ENCODE data around the gene NRL. TPM values are rescaled to one million over a fixed set of nuclear protein-coding genes. Genes with fewer than 3 reads are reported as not detected.
A peak's percentile ranks its signal among the peaks of the same experiment; 100 is the strongest.

NRL gene
- total RNA-seq, 1 donor, result 0.86 TPM

GRCh38 chr14:24116128-24116814 is 1.5 kb upstream of the NRL start:
- H3K4me3 ChIP-seq (ENCODE audit: low read depth, low read length), result no peak overlapping the region
- DNase-seq (ENCODE audit: low read depth), result no peak

DNA sequence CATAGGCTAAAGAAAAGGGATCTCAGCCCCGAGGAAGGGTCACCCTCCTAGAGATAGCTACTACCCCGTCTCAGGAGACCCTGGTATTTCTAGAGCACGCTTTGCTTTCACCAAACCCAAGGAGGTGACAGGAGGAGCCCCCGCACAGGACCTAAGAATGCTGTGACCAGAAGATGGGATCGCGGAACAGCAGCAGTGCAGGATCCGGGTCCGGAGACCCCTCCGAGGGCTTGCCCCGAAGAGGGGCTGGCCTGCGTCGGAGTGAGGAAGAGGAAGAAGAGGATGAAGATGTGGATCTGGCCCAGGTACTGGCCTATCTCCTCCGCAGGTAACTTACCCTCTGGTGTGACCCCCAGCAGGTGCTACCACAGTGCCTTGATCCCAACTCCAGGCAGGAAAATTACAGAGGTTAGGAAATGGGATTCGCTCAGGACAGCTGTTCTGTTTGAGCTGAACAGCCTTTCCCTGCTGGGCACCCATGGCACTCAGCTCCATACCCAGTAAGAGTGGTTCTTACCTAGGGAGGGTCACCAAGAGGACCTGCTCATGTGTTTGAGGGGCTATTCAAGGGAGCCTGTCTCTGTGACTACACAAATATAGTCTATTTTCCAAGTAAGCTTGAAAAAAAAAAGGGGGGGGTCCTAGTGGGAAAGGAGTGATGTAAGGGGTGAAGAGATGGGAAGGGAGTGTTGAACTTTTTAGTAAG is 826 bp upstream of the NRL start:
- TF ChIP-seq CTCF (IDR thresholded peaks at IDR 0.05; ENCODE audit: insufficient read depth, low read depth, low read length), result no peak
- H3K4me3 ChIP-seq (ENCODE audit: low read depth, low read length), result peak overlapping the region; percentile 87
- DNase-seq (ENCODE audit: low read depth), result no peak

More at GRCh38 chr14:24116128-24116814, 1.5 kb upstream of the NRL start:
- TF ChIP-seq CTCF (IDR thresholded peaks at IDR 0.05; ENCODE audit: insufficient read depth, low read depth, low read length), result no peak

DNA sequence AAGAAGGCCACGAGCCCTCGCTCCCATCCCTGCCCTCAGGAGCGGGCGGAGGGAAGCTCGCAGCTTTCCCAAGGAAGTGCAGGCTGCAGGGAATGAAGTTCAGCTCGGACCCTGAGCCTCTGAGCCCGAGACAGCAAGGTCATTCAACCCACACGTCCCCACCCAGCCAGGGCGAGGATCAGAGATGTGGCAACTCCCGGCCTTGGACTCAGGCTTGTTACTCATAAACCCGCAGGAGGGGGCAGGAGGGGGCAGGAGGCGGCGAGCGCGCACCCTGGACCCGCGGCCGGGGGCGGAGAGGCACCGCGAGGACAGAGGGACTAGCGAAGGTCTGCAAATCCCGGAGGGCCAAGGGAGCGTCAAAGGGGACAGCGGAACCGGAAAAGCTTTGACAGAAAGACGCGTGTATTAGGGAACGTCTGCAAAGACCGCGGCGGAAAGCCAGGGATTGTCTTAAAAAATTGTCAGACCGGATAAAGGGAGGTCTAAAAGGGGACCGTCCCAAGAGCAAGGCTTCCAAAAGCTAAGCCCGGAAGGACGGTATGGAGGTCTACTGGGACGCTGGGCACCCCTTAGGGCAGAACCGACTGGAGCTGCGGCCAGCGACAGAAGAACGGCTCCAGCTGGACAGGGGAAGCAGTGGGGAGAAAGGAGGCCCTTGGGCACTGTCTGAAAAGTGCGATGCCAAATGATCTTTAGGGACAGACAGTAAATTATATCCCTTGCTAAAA is 783 bp downstream of the NRL start:
- peak overlapping the region; percentile 87 for H3K4me3 ChIP-seq (ENCODE audit: low read depth, low read length)
- no peak for TF ChIP-seq CTCF (IDR thresholded peaks at IDR 0.05; ENCODE audit: insufficient read depth, low read depth, low read length)
- peak; percentile 92 for DNase-seq (ENCODE audit: low read depth)

DNA sequence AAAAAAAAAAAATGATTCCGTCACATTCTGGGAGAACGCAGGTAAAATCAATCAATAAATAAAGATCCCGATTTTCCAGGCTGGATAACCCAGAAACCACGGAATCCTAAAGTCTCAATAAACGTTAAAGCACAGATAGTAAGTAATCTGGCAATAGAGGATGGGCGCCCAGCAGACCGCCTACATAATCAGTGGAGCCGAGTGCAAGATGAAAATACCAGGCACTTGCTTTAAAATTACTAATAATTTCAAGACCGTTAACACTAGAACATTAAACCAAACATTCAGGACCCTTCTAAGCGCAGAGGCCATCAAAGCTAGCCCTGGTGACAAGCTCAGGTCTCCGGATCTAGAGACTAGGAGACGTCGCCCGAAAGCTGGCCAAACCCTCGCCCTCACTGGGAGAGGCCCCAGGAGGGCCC is 1.4 kb downstream of the NRL start:
- H3K4me3 ChIP-seq (ENCODE audit: low read depth, low read length), result peak overlapping the region; percentile 87
- DNase-seq (ENCODE audit: low read depth), result no peak
- TF ChIP-seq CTCF (IDR thresholded peaks at IDR 0.05; ENCODE audit: insufficient read depth, low read depth, low read length), result no peak

DNA sequence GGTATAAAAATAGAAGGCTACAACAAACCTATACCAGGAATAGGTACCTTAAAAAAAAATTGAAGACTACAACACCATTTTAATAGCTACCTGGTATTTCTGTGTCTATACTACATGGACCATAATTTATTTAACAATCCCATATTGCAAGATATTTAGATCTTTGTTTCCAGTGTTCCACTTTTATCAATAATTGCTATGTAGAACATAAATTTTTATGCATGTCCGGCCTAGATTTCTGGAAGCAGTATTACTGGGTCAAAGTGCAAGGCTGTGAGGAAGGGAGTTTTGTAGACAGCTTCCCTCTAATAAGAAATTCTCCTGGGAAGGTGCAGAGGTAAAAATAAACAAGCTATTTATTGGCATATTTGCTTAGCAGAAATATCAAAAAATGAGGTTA is 4.2 kb downstream of the NRL start:
- DNase-seq (ENCODE audit: low read depth), result no peak
- H3K4me3 ChIP-seq (ENCODE audit: low read depth, low read length), result no peak overlapping the region
- no peak for TF ChIP-seq CTCF (IDR thresholded peaks at IDR 0.05; ENCODE audit: insufficient read depth, low read depth, low read length)

DNA sequence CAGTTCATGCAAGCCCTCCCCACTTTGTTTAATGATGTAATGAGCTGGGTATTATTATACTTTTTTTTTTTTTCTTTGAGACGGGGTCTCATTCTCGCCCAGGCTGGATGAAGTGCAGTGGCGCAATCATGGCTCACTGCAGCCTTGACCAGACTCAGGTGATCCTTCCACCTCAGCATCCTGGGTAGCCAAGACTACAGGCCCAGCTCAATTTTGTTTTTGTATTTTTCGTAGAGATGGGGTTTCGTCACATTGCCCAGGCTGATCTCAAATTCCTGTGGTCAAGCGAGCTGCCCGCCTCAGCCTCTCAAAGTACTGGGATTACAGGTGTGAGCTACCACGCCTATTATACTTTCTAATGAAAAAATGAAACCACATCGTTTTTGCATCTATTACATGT is 4.7 kb downstream of the NRL start:
- no peak overlapping the region for H3K4me3 ChIP-seq (ENCODE audit: low read depth, low read length)
- DNase-seq (ENCODE audit: low read depth), result no peak
- TF ChIP-seq CTCF (IDR thresholded peaks at IDR 0.05; ENCODE audit: insufficient read depth, low read depth, low read length), result no peak

Data from fibroblast of villous mesenchyme (primary cell).